GM06990 (cell line): ENCODE measurements around the gene ADCY5.
A peak's percentile ranks its signal among the peaks of the same experiment; 100 is the strongest.

Experiments
- DNase-seq: peaks from one replicate; pipeline ENCODE4 v3.0.0-alpha.2; 2011; ENCODE audit not compliant: insufficient read length; ENCODE audit errors: extremely low read depth
- H3K27me3 ChIP-seq: replicated peaks from 2 replicates; pipeline ENCODE4 v1.6.0; 2011; ENCODE audit warnings: low read length; ENCODE audit not compliant: control insufficient read depth, insufficient read depth
- H3K36me3 ChIP-seq: 2 replicates; pipeline ENCODE4 v1.5.1; 2011; ENCODE audit warnings: low read length; ENCODE audit not compliant: control insufficient read depth, insufficient read depth
- H3K4me3 ChIP-seq: replicated peaks from 2 replicates; pipeline ENCODE4 v1.5.1; 2011; ENCODE audit warnings: low read depth, mild to moderate bottlenecking, control low read depth, low read length
- TF ChIP-seq, protein P1 (sequence below): IDR thresholded peaks from 2 replicates; pipeline ENCODE4 v1.5.1; 2011; ENCODE audit warnings: low read length, control low read depth, mild to moderate bottlenecking, inconsistent platforms; ENCODE audit not compliant: insufficient read depth, poor library complexity, severe bottlenecking

Gene ADCY5

GRCh38 chr3:123370819-123371218 is 78.1 kb downstream of the ADCY5 start:
- Histone ChIP-seq H3K4me3 (no peak overlapping the region), H3K36me3 (no peaks in the 10 kb centered on the region), H3K27me3 (no peaks in the 10 kb centered on the region; the same call in 1 of the 2 replicates)
- TF ChIP-seq, protein P1, sequence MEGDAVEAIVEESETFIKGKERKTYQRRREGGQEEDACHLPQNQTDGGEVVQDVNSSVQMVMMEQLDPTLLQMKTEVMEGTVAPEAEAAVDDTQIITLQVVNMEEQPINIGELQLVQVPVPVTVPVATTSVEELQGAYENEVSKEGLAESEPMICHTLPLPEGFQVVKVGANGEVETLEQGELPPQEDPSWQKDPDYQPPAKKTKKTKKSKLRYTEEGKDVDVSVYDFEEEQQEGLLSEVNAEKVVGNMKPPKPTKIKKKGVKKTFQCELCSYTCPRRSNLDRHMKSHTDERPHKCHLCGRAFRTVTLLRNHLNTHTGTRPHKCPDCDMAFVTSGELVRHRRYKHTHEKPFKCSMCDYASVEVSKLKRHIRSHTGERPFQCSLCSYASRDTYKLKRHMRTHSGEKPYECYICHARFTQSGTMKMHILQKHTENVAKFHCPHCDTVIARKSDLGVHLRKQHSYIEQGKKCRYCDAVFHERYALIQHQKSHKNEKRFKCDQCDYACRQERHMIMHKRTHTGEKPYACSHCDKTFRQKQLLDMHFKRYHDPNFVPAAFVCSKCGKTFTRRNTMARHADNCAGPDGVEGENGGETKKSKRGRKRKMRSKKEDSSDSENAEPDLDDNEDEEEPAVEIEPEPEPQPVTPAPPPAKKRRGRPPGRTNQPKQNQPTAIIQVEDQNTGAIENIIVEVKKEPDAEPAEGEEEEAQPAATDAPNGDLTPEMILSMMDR = no peak
- DNase-seq = no peak

DNA sequence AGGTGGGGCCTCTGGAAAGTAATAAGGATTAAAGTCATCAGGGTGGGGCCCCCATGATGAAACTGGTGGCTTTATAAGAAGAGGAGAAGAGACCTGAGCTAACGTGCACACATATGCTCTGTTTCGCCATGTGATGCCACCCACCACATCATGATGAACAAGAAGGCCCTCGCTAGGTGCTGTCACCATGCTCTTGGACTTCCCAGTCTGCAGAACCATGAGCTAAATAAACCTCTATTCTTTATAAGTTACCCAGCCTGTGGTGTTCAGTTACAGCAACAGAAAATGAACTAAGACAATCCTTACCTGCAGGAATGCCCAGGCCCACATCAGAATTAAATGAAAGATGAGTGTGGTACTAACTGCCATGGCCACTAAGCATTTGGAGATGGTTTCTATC is 79.8 kb downstream of the ADCY5 start:
- Histone ChIP-seq H3K27me3 (no peaks in the 10 kb centered on the region; the same call in 1 of the 2 replicates), H3K4me3 (no peak overlapping the region), H3K36me3 (no peaks in the 10 kb centered on the region)
- TF ChIP-seq, protein P1 = no peak
- DNase-seq = no peak

DNA sequence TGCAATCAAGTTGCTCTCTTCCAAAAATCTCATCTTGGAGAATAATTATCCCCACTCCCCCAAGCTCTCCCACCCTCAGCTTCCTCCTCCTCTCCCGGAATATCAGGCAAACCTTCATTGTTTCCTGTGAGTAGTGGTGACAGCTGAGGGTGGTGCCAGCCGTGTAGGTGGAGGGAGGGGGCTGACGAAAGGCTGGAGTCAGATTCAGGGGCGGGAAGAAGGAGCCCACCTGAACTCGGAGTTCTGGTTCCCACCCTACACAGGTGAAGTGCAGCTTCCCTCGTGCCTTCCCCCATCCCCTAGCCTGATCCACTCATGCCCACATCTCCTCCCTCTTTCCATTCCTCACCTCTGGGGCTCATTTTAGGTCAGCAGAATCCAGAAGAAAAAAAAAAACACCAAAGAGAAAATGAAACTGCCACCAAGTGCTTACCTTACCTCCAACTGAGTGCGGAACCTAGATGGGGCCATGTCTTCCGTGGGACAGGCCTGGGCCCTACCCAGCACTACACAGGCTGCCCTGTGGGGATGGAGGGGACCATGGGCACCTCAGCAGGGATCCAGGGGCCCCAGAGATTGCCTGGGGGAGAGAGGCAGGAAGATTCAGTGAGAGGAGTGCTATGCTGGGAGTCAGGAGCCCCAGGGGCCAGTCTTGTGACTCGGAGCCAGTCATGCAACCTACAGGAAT is 81.3 kb downstream of the ADCY5 start:
- no peaks in the 10 kb centered on the region; the same call in 1 of the 2 replicates for H3K27me3 ChIP-seq
- TF ChIP-seq, protein P1 = no peak
- no peaks in the 10 kb centered on the region for H3K36me3 ChIP-seq
- no peak for DNase-seq
- H3K4me3 ChIP-seq = no peak overlapping the region

DNA sequence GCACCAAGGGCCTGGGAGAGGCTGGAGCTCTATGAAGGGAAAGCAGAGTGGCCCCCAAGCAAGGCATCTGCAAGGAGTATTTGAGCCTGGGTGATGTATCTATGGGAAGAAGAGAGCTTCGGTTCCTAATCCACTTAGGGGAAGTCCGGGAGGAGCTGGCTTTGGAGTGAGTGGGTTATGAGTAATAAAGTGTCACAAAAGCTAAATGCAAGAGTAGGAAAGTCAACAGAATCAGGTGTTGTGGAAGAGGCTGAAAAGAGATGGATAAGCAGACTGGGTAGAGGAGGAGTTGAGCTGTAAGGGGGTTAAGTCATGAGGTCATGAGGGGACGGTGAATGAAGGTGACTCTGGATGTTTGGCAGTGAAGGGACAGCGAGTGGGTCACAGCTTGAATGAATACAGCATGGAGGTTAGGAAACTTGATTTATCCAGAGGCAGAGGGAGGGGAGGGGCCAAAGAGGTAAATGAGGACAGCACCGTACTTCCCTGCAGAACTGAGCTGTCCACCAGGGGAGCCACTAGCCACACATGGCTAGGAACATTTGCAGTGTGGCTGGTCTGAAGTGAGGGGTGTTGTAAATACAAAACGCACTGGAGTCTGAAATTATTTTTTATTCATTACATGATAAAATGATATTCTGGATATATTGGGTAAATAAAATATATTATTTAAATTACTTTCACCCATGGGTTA is 83.3 kb downstream of the ADCY5 start:
- no peak for DNase-seq
- Histone ChIP-seq H3K27me3 (no peaks in the 10 kb centered on the region), H3K4me3 (no peak overlapping the region), H3K36me3 (no peaks in the 10 kb centered on the region)
- TF ChIP-seq, protein P1 = peak; percentile 30

DNA sequence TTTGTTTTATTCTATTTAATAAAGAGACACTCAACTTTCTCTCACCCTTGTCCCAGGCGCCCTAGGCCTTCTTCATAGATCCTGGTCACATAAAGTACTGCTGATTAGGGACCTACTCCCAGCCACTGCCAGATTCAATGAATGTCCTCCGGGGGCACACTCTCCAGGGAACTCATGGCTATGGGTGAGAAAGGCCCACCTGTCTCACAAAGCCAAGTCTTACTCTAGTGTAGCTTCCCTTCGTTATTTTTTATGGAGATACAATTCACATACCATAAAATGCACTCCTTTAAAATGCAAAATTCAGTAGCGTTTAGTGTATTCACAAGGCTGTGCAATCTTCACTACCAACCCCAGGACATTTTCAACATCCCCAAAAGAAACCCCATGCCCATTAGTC is 87.8 kb downstream of the ADCY5 start:
- no peak for DNase-seq
- no peaks in the 10 kb centered on the region for H3K27me3 ChIP-seq
- TF ChIP-seq, protein P1 = no peak
- no peak overlapping the region for H3K4me3 ChIP-seq
- no peaks in the 10 kb centered on the region for H3K36me3 ChIP-seq
